GM19043 (cell line): ENCODE results near the gene MYO1E.
"Not testable (repeated sequence)": the region's sequence is repeated elsewhere in the genome, so short reads cannot be mapped to it uniquely, and the experiment has no call there.

Experiments
- ATAC-seq: cut with Tn5 transposase; IDR thresholded peaks from one replicate; pipeline ENCODE4 v1.9.1; 2021; ENCODE audit warnings: low read depth; ENCODE audit not compliant: unreplicated experiment

The MYO1E gene

GRCh38 chr15:59298225-59298853, 74.3 kb downstream of the MYO1E start:
- ATAC-seq = peak; percentile 66

DNA sequence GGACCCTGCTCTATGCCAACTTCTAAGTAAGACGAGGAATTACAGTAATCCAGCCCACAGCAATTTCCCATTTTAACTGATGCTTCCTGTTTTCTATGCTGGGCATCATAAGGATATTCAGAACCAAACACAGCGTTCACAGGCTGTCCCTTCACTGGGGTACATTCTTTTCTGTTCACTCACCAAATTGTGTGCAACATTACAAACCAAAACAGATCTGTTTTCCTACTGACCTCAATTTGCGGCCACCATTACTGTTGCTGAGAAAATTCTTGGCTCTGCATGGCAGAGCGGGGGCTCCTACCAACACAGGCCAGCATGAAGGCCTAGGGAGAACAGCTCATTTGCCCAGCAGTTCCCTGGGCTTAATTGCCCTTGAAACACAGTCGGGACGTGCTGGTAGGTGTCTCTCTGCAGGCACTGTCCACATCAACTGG, 76.5 kb downstream of the MYO1E start:
- no peak for ATAC-seq

- no peak for ATAC-seq
These were observed 77.2 kb downstream of the MYO1E start for GRCh38 chr15:59295261-59296001.

- ATAC-seq = no peak
These were observed 78.0 kb downstream of the MYO1E start for GRCh38 chr15:59294574-59295260.

GRCh38 chr15:59292442-59293151, 80.1 kb downstream of the MYO1E start:
- no peak for ATAC-seq

DNA sequence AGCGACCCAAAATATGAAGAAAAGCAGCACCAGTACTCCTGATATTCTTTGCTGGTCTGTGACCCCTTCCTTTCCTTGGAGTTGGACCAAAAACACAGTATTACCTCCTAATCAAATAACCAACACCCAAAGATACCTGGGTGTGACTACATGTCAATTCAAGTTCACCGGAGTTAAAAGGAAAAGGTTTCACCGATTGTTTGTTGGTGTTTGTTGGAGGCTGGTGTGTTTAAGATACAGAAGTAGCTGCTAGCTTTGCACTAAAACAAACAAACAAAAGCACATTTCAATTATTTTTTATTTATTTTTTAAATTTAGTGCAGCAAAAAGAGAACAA, 81.5 kb downstream of the MYO1E start:
- ATAC-seq = no peak

- ATAC-seq = no peak
These were observed 82.1 kb downstream of the MYO1E start for GRCh38 chr15:59290295-59291212.

DNA sequence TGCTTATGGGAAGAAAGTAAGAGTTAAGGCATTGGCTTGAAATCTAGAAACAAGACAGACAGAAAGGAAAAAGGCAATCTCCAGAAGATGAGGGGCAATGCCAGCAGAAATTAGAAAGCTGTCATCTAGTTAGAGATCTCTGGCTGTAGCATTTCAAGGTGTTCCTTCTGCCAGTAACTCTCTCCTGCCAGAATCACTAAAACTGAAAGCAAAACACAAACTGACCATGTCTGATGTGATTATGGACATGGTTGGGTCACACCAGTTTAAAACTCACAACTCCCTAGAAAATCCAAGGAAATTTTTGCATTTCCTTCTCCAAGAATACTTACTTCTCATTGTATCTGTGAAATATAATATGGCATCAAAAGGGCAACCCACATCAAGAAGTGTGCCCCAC, 83.1 kb downstream of the MYO1E start:
- ATAC-seq = no peak

DNA sequence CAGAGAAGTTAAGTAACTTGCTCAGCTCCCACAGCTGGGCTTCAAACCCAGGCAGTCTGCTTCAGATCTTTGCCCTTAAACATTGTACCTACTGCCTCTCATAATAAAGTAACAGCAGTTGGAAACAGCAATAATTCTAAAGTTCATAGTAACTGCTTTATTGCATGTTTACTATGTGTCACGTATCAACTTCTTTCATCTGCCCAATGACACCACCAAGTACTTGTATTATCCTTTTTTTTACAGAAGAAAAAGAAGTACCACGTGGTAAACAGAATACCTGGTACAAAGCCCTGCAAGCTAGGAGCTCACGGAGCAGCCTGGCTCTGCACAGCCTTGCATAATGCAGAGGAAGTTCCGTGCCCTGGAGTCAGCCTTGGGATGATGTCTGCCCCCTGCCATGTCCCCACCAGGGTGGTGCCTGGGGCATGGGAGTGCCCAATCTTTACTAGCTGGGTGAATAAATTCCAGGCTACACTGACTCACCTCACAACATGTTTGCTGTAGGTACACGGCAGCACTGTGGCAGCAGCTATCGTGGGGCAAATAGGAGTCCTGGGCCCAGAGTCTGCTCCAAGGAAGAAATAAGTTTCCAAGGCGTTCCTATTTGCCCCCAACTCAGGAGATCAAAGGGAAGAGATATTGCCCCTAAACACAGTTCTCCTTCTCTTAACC, 88.8 kb downstream of the MYO1E start:
- ATAC-seq = no peak

DNA sequence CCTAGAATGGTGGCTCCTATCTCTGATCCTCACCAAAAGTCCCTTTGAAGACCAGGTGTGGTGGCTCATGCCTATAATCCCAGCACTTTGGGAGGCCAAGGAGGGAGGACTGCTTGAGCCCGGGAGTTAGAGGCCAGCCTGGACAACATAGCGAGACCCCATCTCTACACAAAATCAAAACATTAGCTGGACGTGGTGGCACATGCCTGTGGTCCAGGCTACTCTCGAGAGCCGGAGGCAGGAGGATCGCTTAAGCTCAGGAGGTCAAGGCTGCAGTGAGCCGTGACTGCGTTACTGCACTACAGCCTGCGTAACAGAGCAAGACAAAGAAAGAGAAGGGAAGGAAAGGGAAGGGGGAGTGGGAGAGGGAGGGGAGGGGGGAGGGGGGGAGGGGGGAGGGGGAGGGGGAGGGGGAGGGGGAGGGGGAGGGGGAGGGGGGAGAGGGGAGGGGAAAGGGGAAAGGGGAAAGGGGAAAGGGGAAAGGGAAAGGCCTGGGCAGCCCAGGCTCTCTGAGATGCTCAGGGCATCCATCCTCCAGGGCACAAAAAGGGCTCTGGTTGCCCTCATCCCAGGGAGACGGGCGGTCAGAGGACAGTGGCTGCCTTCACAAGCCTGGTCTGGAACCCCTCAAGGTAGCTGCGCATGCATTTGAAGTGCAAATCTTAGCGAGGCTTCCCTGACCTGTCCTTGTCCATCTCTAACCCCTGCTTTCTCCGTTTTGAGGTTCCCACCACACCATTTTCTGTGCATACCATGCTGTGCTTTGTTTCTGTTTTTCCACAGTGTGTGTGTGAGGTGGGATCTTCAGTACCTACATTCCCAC, 89.9 kb downstream of the MYO1E start:
- no peak for ATAC-seq

DNA sequence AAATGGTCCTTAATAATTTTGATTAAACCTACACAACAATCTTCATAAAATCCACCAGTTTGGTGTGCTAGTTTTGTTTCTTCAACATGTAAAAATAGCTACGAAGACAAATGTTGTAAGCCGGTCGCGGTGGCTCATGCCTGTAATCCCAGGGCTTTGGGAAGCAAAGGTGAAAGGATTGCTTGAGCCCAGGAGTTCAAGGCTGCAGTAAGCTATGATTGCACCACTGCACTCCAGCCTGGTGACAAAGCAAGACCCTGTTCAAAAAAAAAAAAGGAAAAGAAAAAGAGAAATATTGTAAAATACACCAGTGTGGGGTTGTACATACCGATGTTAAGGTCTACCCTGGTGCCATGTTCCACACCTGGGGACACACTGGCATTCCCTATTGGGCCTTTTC, 91.0 kb downstream of the MYO1E start:
- no peak for ATAC-seq

DNA sequence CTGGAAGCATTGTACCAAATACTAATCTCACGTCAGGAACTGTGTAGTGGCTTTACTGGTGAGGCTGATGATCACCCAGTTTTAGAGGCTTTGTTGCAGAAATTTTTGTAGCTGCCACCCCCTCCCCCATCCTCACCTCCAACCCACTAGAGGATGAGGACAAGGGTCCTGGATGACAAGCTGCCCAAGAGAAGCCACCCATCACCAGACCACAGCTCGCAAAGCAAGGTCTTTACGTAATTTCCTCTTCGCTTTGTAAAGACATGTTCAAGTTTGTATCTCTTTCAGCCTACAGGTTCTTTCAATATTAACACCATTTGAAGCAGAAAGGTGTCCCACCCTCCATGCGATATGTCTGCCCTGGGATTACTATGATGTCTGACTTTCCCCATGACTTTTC, 91.8 kb downstream of the MYO1E start:
- no peak for ATAC-seq

GRCh38 chr15:59280292-59280691, 92.4 kb downstream of the MYO1E start:
- not testable (repeated sequence) for ATAC-seq

DNA sequence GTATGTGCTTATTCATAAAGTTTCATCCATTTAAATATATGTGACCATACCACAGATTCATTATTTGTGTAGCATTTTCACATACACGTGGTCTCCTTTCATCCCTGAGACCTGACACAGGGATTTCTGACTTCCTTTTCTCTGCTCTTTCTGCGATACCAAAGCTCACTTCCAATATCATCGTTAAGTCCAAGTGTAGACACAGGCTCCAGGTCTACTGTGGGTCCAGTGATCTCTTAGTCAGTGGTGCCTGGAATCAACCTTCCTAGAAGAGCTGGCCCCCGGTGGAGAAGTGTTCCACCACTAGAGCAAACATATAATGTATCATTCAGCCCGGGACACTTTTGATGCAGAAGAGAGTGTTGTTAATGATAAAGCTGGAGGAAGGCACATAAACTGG, 93.6 kb downstream of the MYO1E start:
- no peak for ATAC-seq

DNA sequence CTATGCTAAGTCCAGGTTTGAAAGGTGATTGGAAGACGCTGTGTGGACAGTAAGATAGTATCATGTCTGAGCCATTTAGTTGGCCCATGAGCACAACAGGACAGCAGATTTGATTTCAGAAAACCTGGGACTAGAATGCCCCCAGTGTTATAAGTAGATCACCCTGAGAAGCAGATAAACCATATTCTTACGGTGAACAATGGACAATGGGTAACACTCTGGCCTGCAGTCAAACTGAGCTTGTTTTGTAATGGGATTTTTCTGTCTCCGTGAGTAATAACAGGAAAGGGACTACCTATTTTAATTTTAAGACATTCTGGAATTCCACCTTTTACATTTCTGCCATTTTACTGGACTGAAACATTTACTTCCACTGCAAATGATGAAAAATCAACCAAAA, 94.6 kb downstream of the MYO1E start:
- no peak for ATAC-seq

- no peak for ATAC-seq
These were observed 96.2 kb downstream of the MYO1E start for GRCh38 chr15:59276225-59277178.

- no peak for ATAC-seq
These were observed 98.3 kb downstream of the MYO1E start for GRCh38 chr15:59274126-59274970.
